Colonic mucosa (tissue), 4 donors: Measurements from ENCODE around the gene FAAP100. TPM values are rescaled to one million over a fixed set of nuclear protein-coding genes. Genes with fewer than 3 reads are reported as not detected.
"Not testable (repeated sequence)": the region's sequence is repeated elsewhere in the genome, so short reads cannot be mapped to it uniquely, and the experiment has no call there.

ENCODE experiments used
- DNase-seq: peaks from one replicate; pipeline ENCODE4 v3.0.0-alpha.2; 2020
- H3K27ac ChIP-seq: fragments of 200-600 bp; one replicate; pipeline ENCODE4 v1.8.0; 2021
- H3K27me3 ChIP-seq: fragments of 200-600 bp; one replicate; pipeline ENCODE4 v1.8.0; 2021
- H3K36me3 ChIP-seq: fragments of 200-600 bp; one replicate; pipeline ENCODE4 v1.8.0; 2021
- H3K4me1 ChIP-seq: fragments of 200-600 bp; one replicate; pipeline ENCODE4 v1.8.0; 2021; ENCODE audit warnings: mild to moderate bottlenecking
- H3K4me3 ChIP-seq: fragments of 200-600 bp; one replicate; pipeline ENCODE4 v1.8.0; 2021
- H3K9ac ChIP-seq, 2 donors: one replicate each; pipeline ENCODE4 v1.7.0; 2013; ENCODE audit warnings: control low read depth in 2 of 2, low read depth in 2 of 2, low read length in 2 of 2
- H3K9me3 ChIP-seq: fragments of 200-600 bp; one replicate; pipeline ENCODE4 v1.8.0; 2021
- intact Hi-C: fragments of 100-400 bp; cut with DNase I; formaldehyde crosslinking; loops from one replicate; pipeline ENCODE4 v1.14.1; 2022
- total RNA-seq, 2 donors: library from RNA; stranded (reverse); fragmentation: NEBNext Ultra II Directional in 1 of 2; extraction: Animal tissue kit (Norgen Biotek cat#: 25700) in 1 of 2; gene quantifications; one replicate each; pipeline ENCODE4 v1.2.1, GENCODE V29; 2021
- TF ChIP-seq, protein P1 (sequence below): fragments of 200-600 bp; IDR thresholded peaks from one replicate; pipeline ENCODE4 v1.8.0; 2022; ENCODE audit warnings: antibody characterized with exemption, mild to moderate bottlenecking
- donor health status: healthy.
- donor health status: DM: no; HTN: no; CAD: no.
- donor health status: DM: no; HTN: no; CAD: no.

Gene FAAP100
- total RNA-seq, 2 donors from 2014 or later = 16.5 to 34.3 TPM

DNA sequence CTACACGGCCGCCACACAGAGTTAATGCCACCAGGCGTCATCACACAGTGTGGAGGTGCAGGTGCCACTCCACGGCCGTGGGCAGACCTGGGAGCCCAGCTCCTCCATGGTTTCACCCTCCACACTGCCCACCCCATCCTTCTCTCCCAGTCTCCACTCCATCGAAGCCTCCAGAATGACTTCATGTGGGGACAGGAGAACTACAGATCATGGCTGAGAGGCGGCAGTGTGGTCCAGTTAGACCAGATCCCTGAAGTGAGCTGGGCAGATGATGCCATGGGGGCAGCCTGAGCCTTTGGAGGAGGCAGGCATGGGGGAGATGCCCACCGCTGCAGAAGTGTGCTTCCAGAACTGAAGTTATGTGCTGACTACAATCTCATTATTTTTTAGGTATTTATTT is 38.0 kb upstream of the FAAP100 start:
- TF ChIP-seq, protein P1, sequence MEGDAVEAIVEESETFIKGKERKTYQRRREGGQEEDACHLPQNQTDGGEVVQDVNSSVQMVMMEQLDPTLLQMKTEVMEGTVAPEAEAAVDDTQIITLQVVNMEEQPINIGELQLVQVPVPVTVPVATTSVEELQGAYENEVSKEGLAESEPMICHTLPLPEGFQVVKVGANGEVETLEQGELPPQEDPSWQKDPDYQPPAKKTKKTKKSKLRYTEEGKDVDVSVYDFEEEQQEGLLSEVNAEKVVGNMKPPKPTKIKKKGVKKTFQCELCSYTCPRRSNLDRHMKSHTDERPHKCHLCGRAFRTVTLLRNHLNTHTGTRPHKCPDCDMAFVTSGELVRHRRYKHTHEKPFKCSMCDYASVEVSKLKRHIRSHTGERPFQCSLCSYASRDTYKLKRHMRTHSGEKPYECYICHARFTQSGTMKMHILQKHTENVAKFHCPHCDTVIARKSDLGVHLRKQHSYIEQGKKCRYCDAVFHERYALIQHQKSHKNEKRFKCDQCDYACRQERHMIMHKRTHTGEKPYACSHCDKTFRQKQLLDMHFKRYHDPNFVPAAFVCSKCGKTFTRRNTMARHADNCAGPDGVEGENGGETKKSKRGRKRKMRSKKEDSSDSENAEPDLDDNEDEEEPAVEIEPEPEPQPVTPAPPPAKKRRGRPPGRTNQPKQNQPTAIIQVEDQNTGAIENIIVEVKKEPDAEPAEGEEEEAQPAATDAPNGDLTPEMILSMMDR = no peak

DNA sequence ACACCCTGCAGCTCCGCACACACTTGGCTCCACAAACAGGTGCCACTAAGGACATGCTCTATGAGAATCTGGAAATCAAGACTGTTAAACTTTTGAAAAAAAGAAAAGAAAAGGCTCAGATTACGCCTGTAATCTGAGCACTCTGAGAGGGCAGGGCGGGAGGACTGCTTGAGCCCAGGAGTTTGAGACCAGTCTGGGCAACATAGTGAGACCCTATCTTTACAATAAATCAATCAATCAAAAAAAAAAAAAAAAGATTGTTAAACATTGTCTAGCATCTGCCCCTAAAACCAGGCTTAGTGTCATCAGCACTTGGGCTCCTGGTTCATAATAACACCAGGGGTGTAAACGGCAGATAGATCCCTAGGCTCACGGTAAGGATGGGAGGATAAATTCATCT is 37.5 kb upstream of the FAAP100 start:
- no peak for DNase-seq
- Histone ChIP-seq H3K4me1 (no peaks in the 10 kb centered on the region), H3K9ac (no peak overlapping the region), H3K36me3 (peaks cover 12% of the 10 kb centered on the region), H3K9me3 (no peaks in the 10 kb centered on the region), H3K27ac (no peak overlapping the region), H3K4me3 (no peak overlapping the region), H3K27me3 (no peaks in the 10 kb centered on the region)
- TF ChIP-seq, protein P1 = no peak
- intact Hi-C loops = no loop called here

More for the DNA sequence above, 38.0 kb upstream of the FAAP100 start:
- Histone ChIP-seq H3K27me3 (no peaks in the 10 kb centered on the region), H3K27ac (no peak overlapping the region), H3K4me1 (no peaks in the 10 kb centered on the region), H3K9me3 (no peaks in the 10 kb centered on the region), H3K4me3 (no peak overlapping the region), H3K36me3 (peaks cover 12% of the 10 kb centered on the region), H3K9ac (no peak overlapping the region)
- no peak for DNase-seq
- intact Hi-C loops = no loop called here

DNA sequence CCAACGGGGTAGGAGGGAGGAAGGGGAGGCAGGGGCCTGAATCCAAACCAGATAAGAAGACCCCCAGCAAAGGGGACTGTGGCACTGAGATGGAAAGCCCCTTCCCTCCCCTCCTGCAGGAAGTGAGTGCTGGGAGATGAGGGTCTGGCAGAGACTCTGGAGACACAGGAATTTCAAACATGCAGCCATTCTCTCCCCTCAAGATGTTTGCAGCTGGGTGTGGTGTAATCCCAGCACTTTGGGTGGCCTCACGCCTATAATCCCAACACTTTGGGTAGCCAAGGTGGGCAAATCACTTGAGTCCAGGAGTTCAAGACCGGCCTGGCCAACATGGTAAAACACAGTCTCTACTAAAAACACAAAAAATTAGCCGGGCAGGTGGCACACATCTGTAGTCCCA is 33.9 kb upstream of the FAAP100 start:
- TF ChIP-seq, protein P1 = no peak
- Histone ChIP-seq H3K36me3 (peaks cover 12% of the 10 kb centered on the region), H3K9me3 (no peaks in the 10 kb centered on the region), H3K4me1 (no peaks in the 10 kb centered on the region), H3K27ac (no peak overlapping the region), H3K4me3 (no peak overlapping the region), H3K9ac (no peak overlapping the region), H3K27me3 (no peaks in the 10 kb centered on the region)
- intact Hi-C loops = no loop called here
- no peak for DNase-seq

DNA sequence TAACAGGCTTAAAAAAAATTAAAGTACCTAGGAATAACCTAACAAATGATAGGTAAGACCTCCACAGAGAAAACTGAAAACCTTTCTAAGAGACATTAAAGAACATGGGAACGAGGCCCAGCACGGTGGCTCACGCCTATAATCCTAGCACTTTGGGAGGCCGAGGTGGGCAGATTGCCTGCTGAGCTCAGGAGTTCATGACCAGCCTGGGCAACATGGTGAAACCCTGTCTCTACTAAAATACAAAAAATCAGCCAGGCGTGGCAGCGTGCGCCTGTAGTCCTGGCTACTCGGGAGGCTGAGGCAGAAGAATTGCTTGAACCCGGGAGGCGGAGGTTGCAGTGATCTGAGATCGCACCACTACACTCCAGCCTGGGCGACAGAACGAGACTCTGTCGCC is 32.6 kb upstream of the FAAP100 start:
- H3K36me3 ChIP-seq, intact Hi-C loops: not testable (repeated sequence)

DNA sequence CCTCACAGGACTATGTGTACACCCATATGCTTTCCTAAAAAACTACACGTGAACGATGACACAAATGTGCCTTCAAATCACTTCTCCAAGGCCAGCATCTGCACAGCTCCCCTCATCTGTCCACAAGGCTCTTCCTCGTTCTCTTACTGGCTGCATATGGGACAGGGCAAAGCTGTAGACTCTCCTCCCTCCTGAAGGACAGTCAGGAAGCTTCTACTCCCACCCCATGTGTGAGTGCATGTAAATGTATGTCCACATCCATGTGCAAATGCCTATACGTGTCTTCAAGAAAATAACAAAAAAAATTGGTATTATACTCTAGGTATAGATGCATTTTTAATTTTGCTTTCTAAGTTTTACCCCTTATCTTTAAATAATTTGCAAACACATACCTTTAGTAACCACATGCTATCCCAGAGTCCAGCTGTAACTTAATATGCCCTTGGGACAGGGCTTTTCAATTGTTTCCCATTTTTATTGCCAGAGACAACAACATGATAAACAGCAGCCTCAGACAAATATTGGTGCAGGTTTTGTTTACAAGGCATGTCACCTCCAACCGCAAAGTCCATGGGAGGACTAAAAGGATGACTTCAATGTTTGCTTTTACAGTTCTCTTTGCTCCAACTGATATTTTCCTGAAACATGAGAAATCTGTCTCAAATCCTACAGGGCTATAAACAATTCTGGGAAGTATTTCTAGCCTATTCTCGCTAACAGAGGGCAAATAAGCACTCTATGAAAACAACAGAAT is 31.6 kb upstream of the FAAP100 start:
- intact Hi-C loops = no loop called here
- Histone ChIP-seq H3K4me1 (no peaks in the 10 kb centered on the region), H3K27me3 (no peaks in the 10 kb centered on the region), H3K27ac (no peak overlapping the region), H3K36me3 (peaks cover 7% of the 10 kb centered on the region), H3K9me3 (no peaks in the 10 kb centered on the region), H3K4me3 (no peak overlapping the region), H3K9ac (no peak overlapping the region)
- TF ChIP-seq, protein P1 = no peak
- no peak for DNase-seq

More for the DNA sequence above, 32.6 kb upstream of the FAAP100 start:
- not testable (repeated sequence) for DNase-seq, H3K27me3 ChIP-seq, H3K4me1 ChIP-seq, H3K9me3 ChIP-seq, H3K4me3 ChIP-seq, H3K27ac ChIP-seq, H3K9ac ChIP-seq

DNA sequence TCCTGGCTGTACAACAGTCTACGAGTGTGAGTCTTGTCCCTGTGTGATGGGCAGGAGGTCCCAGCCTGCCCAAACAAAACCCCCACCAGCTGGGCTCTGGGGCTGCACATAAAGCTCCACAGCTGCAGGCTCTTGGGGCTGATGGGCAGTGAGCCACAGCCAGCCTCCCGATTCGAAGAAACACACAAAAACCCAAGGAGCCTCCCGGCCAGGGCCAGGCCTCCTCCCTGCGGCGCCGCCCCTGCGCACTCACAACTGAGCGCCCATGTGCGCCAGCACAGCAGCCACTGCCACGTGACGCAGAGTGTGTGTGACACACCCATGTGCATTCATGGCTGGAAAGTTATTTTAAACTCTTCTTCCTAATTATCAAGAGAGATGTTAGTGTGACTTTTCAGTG is 30.6 kb upstream of the FAAP100 start:
- Histone ChIP-seq H3K36me3 (no peaks in the 10 kb centered on the region), H3K4me3 (no peak overlapping the region), H3K9ac (no peak overlapping the region), H3K9me3 (no peaks in the 10 kb centered on the region), H3K4me1 (no peaks in the 10 kb centered on the region), H3K27me3 (no peaks in the 10 kb centered on the region), H3K27ac (no peak overlapping the region)
- no peak for DNase-seq
- intact Hi-C loops = no loop called here
- TF ChIP-seq, protein P1 = no peak
